Upper lobe of left lung (tissue), 6 donors: Measurements from ENCODE around the gene HIF1A. TPM values are rescaled to one million over a fixed set of nuclear protein-coding genes. Genes with fewer than 3 reads are reported as not detected.
"Not testable (repeated sequence)": the region's sequence is repeated elsewhere in the genome, so short reads cannot be mapped to it uniquely, and the experiment has no call there.

Source experiments
- ATAC-seq, 2 donors: fragments of 200-7000 bp; cut with Tn5 transposase; one replicate each; pipeline ENCODE4 v1.9.1; 2022; ENCODE audit warnings: mild to moderate bottlenecking in 2 of 2, moderate library complexity in 2 of 2; ENCODE audit not compliant: low FRiP score in 2 of 2
- DNase-seq, 2 donors: peaks; one replicate each; pipeline ENCODE4 v3.0.0-alpha.2; 2019 to 2020
- H3K27ac ChIP-seq, 4 donors: fragments of 200-600 bp; sonication (generic); one replicate each; pipeline ENCODE4 v1.5.1; 2016 to 2019
- H3K27me3 ChIP-seq, 4 donors: fragments of 200-600 bp; sonication (generic); one replicate each; pipeline ENCODE4 v1.5.1; 2017 to 2019
- H3K36me3 ChIP-seq, 4 donors: fragments of 200-600 bp; sonication (generic); one replicate each; pipeline ENCODE4 v1.5.1; 2016 to 2019
- H3K4me1 ChIP-seq, 4 donors: fragments of 200-600 bp; sonication (generic); one replicate each; pipeline ENCODE4 v1.5.1; 2018 to 2019
- H3K4me3 ChIP-seq, 4 donors: fragments of 200-600 bp; sonication (generic); one replicate each; pipeline ENCODE4 v1.5.1; 2017 to 2019; ENCODE audit warnings: mild to moderate bottlenecking in 2 of 4, moderate library complexity in 1 of 4
- H3K9me3 ChIP-seq, 4 donors: fragments of 200-600 bp; sonication (generic); one replicate each; pipeline ENCODE4 v1.5.1; 2018 to 2019
- EP300 ChIP-seq, 4 donors: sonication (generic); formaldehyde crosslinking; IDR thresholded peaks; one replicate each; pipeline ENCODE4 v1.5.1; 2017; ENCODE audit warnings: antibody characterized with exemption in 4 of 4, control low read depth in 2 of 4
- POLR2A ChIP-seq, 4 donors: fragments of 450-650 bp; IDR thresholded peaks; one replicate each; pipeline ENCODE4 v1.5.1; 2016 to 2017; ENCODE audit warnings: antibody characterized with exemption in 4 of 4, mild to moderate bottlenecking in 2 of 4
- POLR2AphosphoS5 ChIP-seq, 2 donors: sonication (generic); formaldehyde crosslinking; IDR thresholded peaks; one replicate each; pipeline ENCODE4 v1.5.1; 2017; ENCODE audit warnings: antibody characterized with exemption in 2 of 2
- WGBS, 2 donors: methylation state at CpG; one replicate each; pipeline ENCODE4 v1.1.5; 2017 to 2018; 5-methylcytosine and 5-hydroxymethylcytosine counted together
- total RNA-seq, 6 donors: library from RNA; depleted of rRNA in 4 of 6; stranded (reverse); fragments of >200 nt in 4 of 6; gene quantifications; one replicate each; pipeline versions ENCODE4 v1.1.0 to v1.2.1, GENCODE V29; 2016 to 2021
- TF ChIP-seq, protein P1 (sequence below), 6 experiments: fragments of 450-650 bp in 4 of 6; fragments of 200-600 bp in 2 of 6; sonication (generic) in 2 of 6; IDR thresholded peaks; one replicate each; pipeline ENCODE4 v1.5.1; 2016 to 2019; ENCODE audit warnings: antibody characterized with exemption in 6 of 6
- donor health status: DM: no; HTN: no; CAD: no; lungs with moderate emphysema.
- donor health status: DM: no; HTN: yes; CAD: no; lungs with severe emphysema.

Gene HIF1A
- total RNA-seq, 6 donors from 2014 or later: 72.1 to 131 (median 116) TPM

DNA sequence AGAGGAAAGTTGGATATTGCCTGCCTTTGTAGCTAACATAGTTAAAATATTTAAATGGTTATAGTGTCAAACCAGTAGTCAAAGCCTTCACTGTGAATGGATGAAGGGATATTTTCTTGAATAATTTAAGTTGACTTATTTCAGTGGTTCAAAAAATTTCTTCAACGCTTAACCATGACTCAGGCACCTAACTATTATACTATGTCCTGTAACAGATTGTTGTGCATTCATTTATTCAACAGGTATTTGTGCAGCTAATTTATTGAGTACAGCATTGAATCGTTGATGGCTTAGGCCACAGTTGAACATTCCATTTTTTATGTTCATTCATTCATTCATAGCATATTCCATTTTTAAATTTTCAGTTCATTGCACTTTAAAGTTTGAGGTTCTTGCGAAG is 9.2 kb downstream of the HIF1A start:
- Histone ChIP-seq H3K27ac (peak overlapping the region in 1 of 4 donors; percentile 27), H3K36me3 (no peaks in the 10 kb centered on the region), H3K9me3 (no peaks in the 10 kb centered on the region), H3K4me1 (peaks cover 12 to 39% (median 26%) of the 10 kb centered on the region in 4 donors), H3K4me3 (no peak overlapping the region), H3K27me3 (no peaks in the 10 kb centered on the region)
- no peak for DNase-seq
- WGBS, 2 donors: 80 to 82% methylated on average over 3 of the region's 3 CpGs
- no peak for TF ChIP-seq POLR2A (IDR thresholded peaks at IDR 0.05)
- TF ChIP-seq EP300 (IDR thresholded peaks at IDR 0.05): no peak
- TF ChIP-seq POLR2AphosphoS5 (IDR thresholded peaks at IDR 0.05): no peak
- no peak for ATAC-seq

DNA sequence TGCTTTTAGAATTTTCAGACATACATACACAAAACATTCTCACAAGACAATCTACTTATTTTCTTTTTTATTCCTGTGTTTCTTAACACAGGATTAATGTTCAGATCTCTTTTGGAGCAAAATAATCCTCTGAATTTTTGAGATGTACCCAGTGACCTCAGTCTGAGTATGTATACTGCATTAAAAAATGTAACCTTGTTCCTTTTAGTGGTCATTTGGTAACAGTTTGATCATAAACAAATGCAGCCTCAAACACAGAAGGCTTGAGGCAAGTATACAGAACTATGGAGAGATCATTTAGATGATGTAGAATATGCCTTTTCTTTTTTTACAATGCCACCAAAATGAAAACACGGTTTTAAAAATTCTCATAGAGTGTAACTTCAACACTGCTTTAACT is 9.7 kb downstream of the HIF1A start:
- Histone ChIP-seq H3K4me1 (peaks cover 7 to 39% (median 26%) of the 10 kb centered on the region in 4 donors), H3K9me3 (no peaks in the 10 kb centered on the region), H3K27me3 (no peaks in the 10 kb centered on the region), H3K4me3 (no peak overlapping the region), H3K27ac (peak overlapping the region in 1 of 4 donors; percentile 27), H3K36me3 (no peaks in the 10 kb centered on the region)
- TF ChIP-seq, protein P1, sequence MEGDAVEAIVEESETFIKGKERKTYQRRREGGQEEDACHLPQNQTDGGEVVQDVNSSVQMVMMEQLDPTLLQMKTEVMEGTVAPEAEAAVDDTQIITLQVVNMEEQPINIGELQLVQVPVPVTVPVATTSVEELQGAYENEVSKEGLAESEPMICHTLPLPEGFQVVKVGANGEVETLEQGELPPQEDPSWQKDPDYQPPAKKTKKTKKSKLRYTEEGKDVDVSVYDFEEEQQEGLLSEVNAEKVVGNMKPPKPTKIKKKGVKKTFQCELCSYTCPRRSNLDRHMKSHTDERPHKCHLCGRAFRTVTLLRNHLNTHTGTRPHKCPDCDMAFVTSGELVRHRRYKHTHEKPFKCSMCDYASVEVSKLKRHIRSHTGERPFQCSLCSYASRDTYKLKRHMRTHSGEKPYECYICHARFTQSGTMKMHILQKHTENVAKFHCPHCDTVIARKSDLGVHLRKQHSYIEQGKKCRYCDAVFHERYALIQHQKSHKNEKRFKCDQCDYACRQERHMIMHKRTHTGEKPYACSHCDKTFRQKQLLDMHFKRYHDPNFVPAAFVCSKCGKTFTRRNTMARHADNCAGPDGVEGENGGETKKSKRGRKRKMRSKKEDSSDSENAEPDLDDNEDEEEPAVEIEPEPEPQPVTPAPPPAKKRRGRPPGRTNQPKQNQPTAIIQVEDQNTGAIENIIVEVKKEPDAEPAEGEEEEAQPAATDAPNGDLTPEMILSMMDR (IDR thresholded peaks at IDR 0.05): no peak
- TF ChIP-seq POLR2AphosphoS5 (IDR thresholded peaks at IDR 0.05): no peak
- no peak for TF ChIP-seq EP300 (IDR thresholded peaks at IDR 0.05)
- no peak for TF ChIP-seq POLR2A (IDR thresholded peaks at IDR 0.05)
- WGBS, 2 donors: 62% methylated on average over 1 of the region's 1 CpG
- DNase-seq (no peak), ATAC-seq (no peak)

DNA sequence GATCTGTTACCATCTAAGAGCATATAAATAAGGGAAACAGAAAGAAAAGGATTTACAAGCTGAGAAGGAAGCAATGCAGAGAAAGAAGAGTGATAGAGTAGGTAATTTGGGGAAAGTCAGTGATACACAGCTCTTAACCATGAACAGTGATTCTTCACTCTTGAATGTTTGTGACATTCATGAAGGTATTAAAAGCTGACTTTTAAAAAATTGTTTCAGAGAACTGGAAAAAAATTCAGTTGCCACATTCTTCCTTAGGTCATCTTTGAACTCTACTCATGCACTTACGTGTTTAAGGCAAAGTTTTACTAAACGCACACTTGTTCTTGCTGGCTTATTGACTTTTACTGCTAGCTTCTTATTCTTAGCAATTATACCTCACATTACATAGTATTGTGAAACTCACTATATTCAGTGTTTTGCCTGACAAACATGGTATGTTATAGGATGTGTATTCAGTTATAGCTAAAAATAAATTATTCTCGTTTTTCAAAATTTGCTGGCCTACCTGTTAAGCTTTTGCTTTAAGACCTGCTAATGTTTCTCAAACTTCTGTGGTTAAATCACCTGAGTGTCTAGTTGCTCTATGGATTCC is 10.9 kb downstream of the HIF1A start:
- no peak for DNase-seq
- Histone ChIP-seq H3K9me3 (no peaks in the 10 kb centered on the region), H3K4me1 (peaks cover 7 to 31% (median 24%) of the 10 kb centered on the region in 4 donors), H3K27me3 (no peaks in the 10 kb centered on the region), H3K27ac (no peak overlapping the region), H3K4me3 (no peak overlapping the region), H3K36me3 (no peaks in the 10 kb centered on the region)
- TF ChIP-seq, protein P1 (IDR thresholded peaks at IDR 0.05): no peak
- TF ChIP-seq POLR2AphosphoS5 (IDR thresholded peaks at IDR 0.05) (no peak), EP300 (IDR thresholded peaks at IDR 0.05) (no peak)
- 61 to 76% methylated on average over 3 of the region's 3 CpGs for WGBS, 2 donors
- ATAC-seq: no peak

DNA sequence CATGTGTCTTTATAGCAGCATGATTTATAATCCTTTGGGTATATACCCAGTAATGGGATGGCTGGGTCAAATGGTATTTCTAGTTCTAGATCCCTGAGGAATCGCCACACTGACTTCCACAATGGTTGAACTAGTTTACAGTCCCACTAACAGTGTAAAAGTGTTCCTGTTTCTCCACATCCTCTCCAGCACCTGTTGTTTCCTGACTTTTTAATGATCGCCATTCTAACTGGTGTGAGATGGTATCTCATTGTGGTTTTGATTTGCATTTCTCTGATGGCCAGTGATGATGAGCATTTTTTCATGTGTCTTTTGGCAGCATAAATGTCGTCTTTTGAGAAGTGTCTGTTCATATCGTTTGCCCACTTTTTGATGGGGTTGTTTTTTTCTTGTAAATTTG is 12.5 kb downstream of the HIF1A start:
- H3K4me1 ChIP-seq: peaks cover 7 to 39% (median 32%) of the 10 kb centered on the region in 4 donors
- not testable (repeated sequence) for DNase-seq, H3K36me3 ChIP-seq, H3K4me3 ChIP-seq, H3K27ac ChIP-seq, H3K9me3 ChIP-seq, H3K27me3 ChIP-seq, ATAC-seq
- 88 to 93% methylated on average over 2 to 3 of the region's 4 CpGs for WGBS, 2 donors

DNA sequence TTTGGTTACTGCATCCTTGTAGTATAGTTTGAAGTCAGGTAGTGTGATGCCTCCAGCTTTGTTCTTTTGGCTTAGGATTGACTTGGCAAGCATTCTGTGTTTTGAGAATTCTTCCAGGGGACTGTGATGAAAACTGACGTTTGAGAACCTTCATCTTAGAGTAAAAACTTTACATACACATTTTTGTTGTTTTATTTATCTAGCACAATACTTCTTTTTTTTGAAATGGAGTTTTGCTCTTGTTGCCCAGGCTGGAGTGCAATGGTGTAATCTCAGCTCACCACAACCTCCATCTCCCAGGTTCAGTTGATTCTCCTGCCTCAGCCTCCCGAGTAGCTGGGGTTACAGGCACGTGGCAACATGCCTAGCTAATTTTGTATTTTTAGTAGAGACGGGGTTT is 13.4 kb downstream of the HIF1A start:
- ATAC-seq, DNase-seq, H3K36me3 ChIP-seq, H3K9me3 ChIP-seq, H3K27ac ChIP-seq, H3K27me3 ChIP-seq, H3K4me3 ChIP-seq: not testable (repeated sequence)
- WGBS, 2 donors: 77% methylated on average over 4 of the region's 4 CpGs
- H3K4me1 ChIP-seq: peaks cover 9 to 49% (median 34%) of the 10 kb centered on the region in 4 donors

DNA sequence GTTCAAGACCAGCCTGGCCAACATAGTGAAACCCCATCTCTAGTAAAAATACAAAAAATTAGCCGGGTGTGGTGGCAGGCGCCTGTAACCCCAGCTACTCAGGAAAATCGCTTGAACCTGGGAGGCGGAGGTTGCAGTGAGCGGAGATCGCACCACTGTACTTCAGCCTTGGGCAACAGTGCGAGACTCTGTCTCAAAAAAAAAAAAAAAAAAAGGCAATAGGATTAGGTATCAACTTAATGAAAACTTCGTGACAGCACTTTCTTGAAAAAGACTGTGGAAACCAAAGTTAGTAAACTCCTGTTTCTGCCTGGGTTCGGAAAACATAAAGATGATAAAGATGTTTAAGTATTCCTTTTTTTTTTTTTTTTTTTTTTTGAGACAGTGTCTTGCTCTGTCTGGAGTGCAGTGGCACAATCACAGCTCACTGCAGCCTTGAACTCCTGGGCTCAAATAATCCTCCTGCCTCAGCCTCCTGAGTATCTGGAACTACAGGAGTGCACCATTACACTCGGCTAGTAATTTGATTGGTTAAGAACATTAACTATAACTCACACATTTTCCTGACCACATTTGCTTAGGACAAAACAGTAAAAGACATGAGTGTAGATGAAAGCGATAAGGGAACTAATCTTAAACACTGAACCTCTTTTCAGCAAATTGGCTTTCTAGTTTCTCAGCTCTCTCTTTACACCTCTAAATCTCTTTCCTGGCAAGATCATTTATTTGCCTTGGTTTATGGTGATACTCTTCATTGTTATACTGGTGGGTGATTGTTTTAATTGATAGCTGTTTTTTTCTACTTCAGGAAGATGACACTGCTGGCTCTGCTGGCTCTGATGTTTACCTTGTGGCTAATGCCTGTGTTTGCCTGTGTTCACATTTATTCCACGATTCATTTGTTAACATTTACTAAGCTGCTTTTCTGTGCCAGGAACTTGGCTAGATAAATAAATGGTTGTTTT is 15.8 kb downstream of the HIF1A start:
- no peaks in the 10 kb centered on the region for H3K36me3 ChIP-seq
- ATAC-seq: no peak
- no peaks in the 10 kb centered on the region for H3K27me3 ChIP-seq
- no peak for DNase-seq
- no peaks in the 10 kb centered on the region for H3K9me3 ChIP-seq
- peaks cover 8 to 49% (median 34%) of the 10 kb centered on the region in 4 donors for H3K4me1 ChIP-seq
- H3K4me3 ChIP-seq: no peak overlapping the region
- H3K27ac ChIP-seq: no peak overlapping the region
- WGBS, 2 donors: 74 to 75% methylated on average over 12 of the region's 12 CpGs
- TF ChIP-seq POLR2AphosphoS5 (IDR thresholded peaks at IDR 0.05): no peak
